Astrocyte of the cerebellum (primary cell): Measurements from ENCODE around the gene LAG3.

Experiments
- DNase-seq: peaks from one replicate; pipeline ENCODE4 v3.0.0-alpha.2; 2011; ENCODE audit warnings: low read depth
- H3K4me3 ChIP-seq: 2 replicates; pipeline ENCODE4 v1.5.1; 2011; ENCODE audit warnings: mild to moderate bottlenecking, low read depth, low read length, moderate library complexity
- CTCF ChIP-seq: IDR thresholded peaks from 2 replicates; pipeline ENCODE4 v1.5.1; 2012; ENCODE audit warnings: low read length, low read depth, moderate library complexity, mild to moderate bottlenecking; ENCODE audit errors: missing control alignments
- in situ Hi-C: cut with HindIII; loops from 2 replicates; pipeline ENCODE4 v1.10.0; 2017; ENCODE audit warnings: low sequenced_read_pairs

The LAG3 gene

GRCh38 chr12:6745741-6746525 lies 26.4 kb upstream of the LAG3 start:
- no peak for DNase-seq
- in situ Hi-C loops: no loop called here

GRCh38 chr12:6747216-6747615 lies 25.1 kb upstream of the LAG3 start:
- no peak for DNase-seq
- in situ Hi-C loops: no loop called here
- TF ChIP-seq CTCF: no peak
- H3K4me3 ChIP-seq: no peak overlapping the region

More at GRCh38 chr12:6745741-6746525, 26.4 kb upstream of the LAG3 start:
- TF ChIP-seq CTCF: no peak
- H3K4me3 ChIP-seq: no peak overlapping the region

- H3K4me3 ChIP-seq: no peak overlapping the region
- in situ Hi-C loops: no loop called here
- DNase-seq: no peak
- TF ChIP-seq CTCF: no peak
Observed at GRCh38 chr12:6748761-6749160, 23.6 kb upstream of the LAG3 start.

- TF ChIP-seq CTCF: no peak
- H3K4me3 ChIP-seq: no peak overlapping the region
- in situ Hi-C loops: no loop called here
- DNase-seq: no peak
Observed at GRCh38 chr12:6750506-6750905, 21.8 kb upstream of the LAG3 start.

GRCh38 chr12:6751767-6752166 lies 20.6 kb upstream of the LAG3 start:
- TF ChIP-seq CTCF: no peak
- DNase-seq: no peak
- in situ Hi-C loops: no loop called here
- H3K4me3 ChIP-seq: peak overlapping the region; percentile 96

GRCh38 chr12:6752167-6752920 lies 20.0 kb upstream of the LAG3 start:
- peak overlapping the region; percentile 96 for H3K4me3 ChIP-seq
- in situ Hi-C loops: no loop called here
- TF ChIP-seq CTCF: peak; percentile 62
- no peak for DNase-seq
